ENCODE measurements around the gene PKIB.

Gene PKIB

DNA sequence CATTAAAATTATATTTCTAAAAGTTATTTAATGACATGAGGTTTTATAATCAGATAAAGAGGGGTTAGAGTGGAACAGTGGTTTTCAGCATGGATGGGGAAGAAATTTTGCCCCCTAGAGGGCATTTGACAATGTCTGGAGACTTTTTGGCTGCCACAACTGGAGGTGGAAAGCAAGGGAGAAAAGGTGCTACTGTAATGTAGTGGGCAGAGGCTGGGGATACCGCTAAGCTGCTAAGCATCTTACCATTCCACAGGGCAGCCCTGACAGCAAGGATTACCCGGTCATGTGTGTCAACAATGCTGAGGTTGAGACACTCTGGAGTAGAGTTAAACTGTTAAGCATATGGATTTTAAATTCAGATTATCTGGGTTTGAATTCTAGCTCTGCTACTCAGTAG lies 116.4 kb downstream of the PKIB start:
- DNase-seq (ENCODE audit: insufficient read length, low spot score) (no peak), FAIRE-seq (no peak)
- TF ChIP-seq POU2F2 (IDR thresholded peaks at IDR 0.05; ENCODE audit: low read depth, low read length) = no peak
- TF ChIP-seq POLR2A (IDR thresholded peaks at IDR 0.05; ENCODE audit: low read depth, low read length) = no peak
- no peak for TF ChIP-seq POLR2AphosphoS5 (IDR thresholded peaks at IDR 0.05; ENCODE audit: low read depth, low read length)
- no peak for TF ChIP-seq PAX5 (IDR thresholded peaks at IDR 0.05; ENCODE audit: insufficient read depth, low read length, severe bottlenecking)
- no peak for TF ChIP-seq SPI1 (IDR thresholded peaks at IDR 0.05; ENCODE audit: low read depth, low read length)
- no peak for TF ChIP-seq TAF1 (IDR thresholded peaks at IDR 0.05; ENCODE audit: low read depth, low read length)

DNA sequence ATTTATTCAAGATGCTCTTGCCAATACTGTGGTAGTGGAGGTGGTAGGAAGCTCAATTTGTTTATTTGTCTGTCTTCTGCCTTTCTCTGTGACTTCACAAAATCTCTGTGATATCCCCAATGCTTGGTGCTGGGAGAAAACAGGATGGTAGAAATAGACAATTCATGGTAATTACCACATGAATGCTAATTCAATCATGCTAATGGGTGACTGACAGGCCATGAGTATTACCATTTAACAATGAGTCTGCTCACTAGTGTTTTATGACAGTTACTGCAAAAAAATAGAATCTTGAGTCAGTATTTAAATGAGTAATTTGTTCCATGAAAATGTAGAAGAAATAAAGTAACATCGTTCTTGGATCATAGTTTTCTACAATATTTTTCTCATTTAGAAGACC lies 117.0 kb downstream of the PKIB start:
- DNase-seq (ENCODE audit: insufficient read length, low spot score) (no peak), FAIRE-seq (no peak)
- no peak for TF ChIP-seq SPI1 (IDR thresholded peaks at IDR 0.05; ENCODE audit: low read depth, low read length)
- TF ChIP-seq POU2F2 (IDR thresholded peaks at IDR 0.05; ENCODE audit: low read depth, low read length) = no peak
- TF ChIP-seq POLR2A (IDR thresholded peaks at IDR 0.05; ENCODE audit: low read depth, low read length) = no peak
- no peak for TF ChIP-seq POLR2AphosphoS5 (IDR thresholded peaks at IDR 0.05; ENCODE audit: low read depth, low read length)

DNA sequence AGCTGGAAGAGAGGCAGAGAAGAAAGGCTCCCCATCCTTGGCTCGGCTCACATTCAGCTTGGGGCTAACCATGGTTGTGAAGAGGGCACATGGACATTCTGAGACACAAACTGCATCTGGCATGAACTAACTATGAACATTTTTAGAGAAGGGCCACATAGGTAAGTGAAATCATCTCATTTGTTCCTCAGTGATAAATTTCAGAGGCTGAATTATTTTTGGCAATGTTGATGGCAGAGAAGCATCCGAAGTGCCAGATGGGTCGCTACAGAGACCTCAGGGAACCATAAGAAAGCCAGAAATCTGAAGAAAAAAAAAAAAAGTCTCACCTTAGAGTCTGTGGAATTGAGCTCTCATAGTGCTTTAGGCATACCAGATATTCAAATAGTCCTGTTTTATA lies 120.1 kb downstream of the PKIB start:
- DNase-seq (ENCODE audit: insufficient read length, low spot score) = no peak
- no peak for TF ChIP-seq TAF1 (IDR thresholded peaks at IDR 0.05; ENCODE audit: low read depth, low read length)
- no peak for TF ChIP-seq PAX5 (IDR thresholded peaks at IDR 0.05; ENCODE audit: insufficient read depth, low read length, severe bottlenecking)
- no peak for TF ChIP-seq POLR2AphosphoS5 (IDR thresholded peaks at IDR 0.05; ENCODE audit: low read depth, low read length)
- no peak for TF ChIP-seq SPI1 (IDR thresholded peaks at IDR 0.05; ENCODE audit: low read depth, low read length)
- TF ChIP-seq POU2F2 (IDR thresholded peaks at IDR 0.05; ENCODE audit: low read depth, low read length) = no peak
- TF ChIP-seq POLR2A (IDR thresholded peaks at IDR 0.05; ENCODE audit: low read depth, low read length) = no peak
- no peak for FAIRE-seq

DNA sequence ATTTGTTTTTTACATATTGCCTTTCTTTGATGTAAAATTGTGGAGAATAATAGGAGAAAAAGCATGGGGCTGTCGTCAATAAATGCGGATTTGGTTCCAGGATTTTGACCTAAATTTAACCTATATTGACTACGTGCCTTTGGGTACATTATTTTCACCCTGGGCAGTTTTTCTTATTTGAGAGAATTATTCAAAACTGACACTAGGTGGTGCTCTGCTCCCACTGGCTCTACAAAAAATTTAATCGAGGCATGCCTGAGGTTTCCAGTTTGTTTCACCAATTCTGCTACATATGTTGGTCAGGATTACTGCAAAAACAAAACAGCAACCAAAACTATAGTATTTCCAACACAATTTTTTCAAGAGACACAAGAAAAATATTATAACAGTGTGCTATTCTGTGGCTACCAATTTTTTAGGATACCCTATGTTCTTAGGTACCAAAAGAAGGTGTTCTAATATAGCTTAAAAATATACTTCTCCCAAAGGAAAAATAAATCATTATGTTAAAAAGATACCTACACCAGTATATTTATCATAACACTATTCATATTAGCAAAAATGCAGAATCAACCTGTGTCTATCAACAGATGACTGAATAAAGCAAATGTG lies 120.7 kb downstream of the PKIB start:
- FAIRE-seq (no peak), DNase-seq (ENCODE audit: insufficient read length, low spot score) (no peak)
- TF ChIP-seq SPI1 (IDR thresholded peaks at IDR 0.05; ENCODE audit: low read depth, low read length) = no peak
- no peak for TF ChIP-seq PAX5 (IDR thresholded peaks at IDR 0.05; ENCODE audit: insufficient read depth, low read length, severe bottlenecking)
- TF ChIP-seq TAF1 (IDR thresholded peaks at IDR 0.05; ENCODE audit: low read depth, low read length) = no peak
- no peak for TF ChIP-seq POLR2A (IDR thresholded peaks at IDR 0.05; ENCODE audit: low read depth, low read length)
- no peak for TF ChIP-seq POLR2AphosphoS5 (IDR thresholded peaks at IDR 0.05; ENCODE audit: low read depth, low read length)
- TF ChIP-seq POU2F2 (IDR thresholded peaks at IDR 0.05; ENCODE audit: low read depth, low read length) = no peak

DNA sequence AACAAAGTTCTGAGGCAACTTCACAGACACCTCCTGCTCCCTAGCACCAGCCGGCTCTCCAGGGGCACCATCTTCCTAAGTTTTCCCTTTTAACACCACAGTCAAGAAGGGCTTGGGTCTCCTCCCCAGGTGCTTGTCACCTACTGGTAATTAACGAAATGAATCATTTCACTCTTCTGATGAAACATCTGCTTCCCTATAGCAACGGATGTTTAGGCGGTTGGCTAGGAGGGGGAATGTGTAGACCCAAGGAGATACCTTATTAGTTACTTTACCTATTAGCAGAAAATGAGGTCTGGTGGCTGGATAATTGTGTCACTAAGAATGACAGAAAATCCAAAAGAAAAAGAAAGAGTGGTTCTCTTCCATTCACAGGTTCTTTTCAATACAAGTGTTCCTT lies 123.1 kb downstream of the PKIB start:
- no peak for FAIRE-seq
- no peak for TF ChIP-seq POLR2AphosphoS5 (IDR thresholded peaks at IDR 0.05; ENCODE audit: low read depth, low read length)
- no peak for TF ChIP-seq SPI1 (IDR thresholded peaks at IDR 0.05; ENCODE audit: low read depth, low read length)

DNA sequence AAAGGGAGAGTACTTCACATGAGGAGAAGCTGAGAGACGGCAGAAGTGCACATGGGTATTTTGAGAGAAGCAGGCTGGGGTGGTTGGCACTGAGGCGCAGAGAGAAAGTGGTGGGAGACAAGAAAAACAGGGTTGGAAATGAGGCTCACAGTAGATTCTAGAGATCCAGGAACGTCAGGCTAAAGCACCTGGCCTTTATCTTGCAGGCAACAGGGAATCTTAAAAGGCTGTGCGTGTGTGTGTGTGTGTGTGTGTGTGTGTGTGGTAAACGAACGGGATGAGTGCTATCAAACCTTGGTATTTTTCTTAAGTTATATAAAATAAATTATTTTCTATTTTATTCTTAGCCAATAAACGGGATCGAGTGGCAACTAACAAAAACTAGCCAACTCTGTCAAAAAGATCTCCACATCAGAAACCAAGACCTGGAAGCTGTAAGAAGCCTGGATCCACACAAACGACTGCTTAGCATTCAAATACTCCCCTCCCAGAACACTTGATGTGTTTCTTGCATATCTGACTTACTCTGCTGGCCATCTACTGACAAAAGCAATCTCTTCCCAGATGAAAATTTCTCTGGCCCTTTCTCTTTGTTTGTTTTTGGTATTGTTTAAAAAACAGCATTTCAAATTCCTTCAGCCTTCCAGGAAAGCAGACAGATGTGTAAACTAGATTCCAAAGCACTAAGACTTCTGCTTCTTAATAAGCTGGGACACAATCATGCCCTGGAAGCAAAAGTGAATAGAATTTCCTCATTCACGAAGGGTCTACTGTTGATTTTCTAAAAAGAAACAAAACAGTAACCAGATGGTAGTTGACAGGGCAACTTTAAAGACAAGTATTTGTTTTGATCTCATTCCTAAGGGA lies 124.6 kb downstream of the PKIB start:
- FAIRE-seq = no peak

More for the DNA sequence above, 123.1 kb downstream of the PKIB start:
- DNase-seq (ENCODE audit: insufficient read length, low spot score) = no peak

DNA sequence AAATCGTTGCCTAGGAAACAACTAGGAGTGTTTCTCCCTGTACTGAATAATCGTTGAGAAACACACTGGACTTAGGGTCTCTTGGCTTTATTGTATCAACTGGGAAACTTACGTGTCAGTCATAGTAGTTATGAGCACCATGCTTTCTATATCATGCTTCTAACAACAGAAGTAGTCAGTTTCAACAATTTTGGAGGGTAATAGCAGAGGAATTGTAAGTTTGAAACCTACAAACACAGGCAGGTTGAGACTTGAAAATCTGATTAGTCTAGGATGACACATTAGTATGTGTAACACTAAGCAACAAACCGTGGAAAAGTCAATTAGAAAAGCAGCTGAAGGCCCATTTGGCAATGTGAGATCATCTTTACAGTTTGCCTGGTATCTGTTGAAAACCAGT lies 125.4 kb downstream of the PKIB start:
- FAIRE-seq (no peak), DNase-seq (ENCODE audit: insufficient read length, low spot score) (no peak)
- TF ChIP-seq SPI1 (IDR thresholded peaks at IDR 0.05; ENCODE audit: low read depth, low read length) (no peak), POLR2AphosphoS5 (IDR thresholded peaks at IDR 0.05; ENCODE audit: low read depth, low read length) (no peak), TAF1 (IDR thresholded peaks at IDR 0.05; ENCODE audit: low read depth, low read length) (no peak), POU2F2 (IDR thresholded peaks at IDR 0.05; ENCODE audit: low read depth, low read length) (no peak)

More for the DNA sequence above, 124.6 kb downstream of the PKIB start:
- no peak for DNase-seq (ENCODE audit: insufficient read length, low spot score)
- TF ChIP-seq POLR2AphosphoS5 (IDR thresholded peaks at IDR 0.05; ENCODE audit: low read depth, low read length) (no peak), PAX5 (IDR thresholded peaks at IDR 0.05; ENCODE audit: insufficient read depth, low read length, severe bottlenecking) (no peak), POLR2A (IDR thresholded peaks at IDR 0.05; ENCODE audit: low read depth, low read length) (no peak), TAF1 (IDR thresholded peaks at IDR 0.05; ENCODE audit: low read depth, low read length) (no peak), SPI1 (IDR thresholded peaks at IDR 0.05; ENCODE audit: low read depth, low read length) (no peak)

DNA sequence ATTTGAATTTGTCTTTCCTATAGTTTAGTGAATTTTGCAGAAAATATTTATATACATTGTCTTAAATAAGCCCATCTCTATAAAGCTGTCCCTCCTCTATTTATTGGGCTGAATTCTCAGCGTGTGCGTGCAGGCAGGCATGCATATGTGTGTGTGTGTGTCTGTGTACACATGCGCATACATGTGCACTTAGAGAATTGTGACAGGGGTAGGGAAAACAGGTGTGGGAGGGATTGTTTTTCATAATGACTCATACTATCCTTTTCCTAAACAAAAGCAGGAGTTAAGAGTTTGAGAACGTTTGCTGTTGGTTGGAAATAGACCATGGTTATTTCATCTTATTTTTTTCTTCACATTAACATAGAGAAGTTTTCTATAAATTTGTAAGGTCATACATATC lies 126.0 kb downstream of the PKIB start:
- FAIRE-seq (no peak), DNase-seq (ENCODE audit: insufficient read length, low spot score) (no peak)
- no peak for TF ChIP-seq SPI1 (IDR thresholded peaks at IDR 0.05; ENCODE audit: low read depth, low read length)

DNA sequence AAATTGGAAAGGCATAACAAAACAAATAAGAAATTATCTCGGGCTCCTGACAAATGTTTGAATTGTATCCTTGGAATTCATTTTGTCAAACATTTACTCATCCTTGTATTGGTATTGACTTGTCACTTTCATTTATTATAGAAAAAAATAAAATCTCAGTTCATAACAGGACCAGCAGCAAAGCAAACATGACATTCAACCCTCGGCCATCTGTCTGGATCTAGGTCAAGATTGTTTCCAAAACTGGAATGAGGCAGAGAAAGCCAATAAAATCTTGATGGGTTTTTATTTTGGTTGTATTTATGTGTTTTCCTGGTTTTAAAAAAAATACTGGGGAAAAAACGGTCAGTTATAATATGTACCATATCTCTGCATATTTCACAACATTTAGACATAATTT lies 126.4 kb downstream of the PKIB start:
- TF ChIP-seq POLR2A (IDR thresholded peaks at IDR 0.05; ENCODE audit: low read depth, low read length) (no peak), POU2F2 (IDR thresholded peaks at IDR 0.05; ENCODE audit: low read depth, low read length) (no peak), POLR2AphosphoS5 (IDR thresholded peaks at IDR 0.05; ENCODE audit: low read depth, low read length) (no peak), SPI1 (IDR thresholded peaks at IDR 0.05; ENCODE audit: low read depth, low read length) (no peak)
- DNase-seq (ENCODE audit: insufficient read length, low spot score) (no peak), FAIRE-seq (no peak)

DNA sequence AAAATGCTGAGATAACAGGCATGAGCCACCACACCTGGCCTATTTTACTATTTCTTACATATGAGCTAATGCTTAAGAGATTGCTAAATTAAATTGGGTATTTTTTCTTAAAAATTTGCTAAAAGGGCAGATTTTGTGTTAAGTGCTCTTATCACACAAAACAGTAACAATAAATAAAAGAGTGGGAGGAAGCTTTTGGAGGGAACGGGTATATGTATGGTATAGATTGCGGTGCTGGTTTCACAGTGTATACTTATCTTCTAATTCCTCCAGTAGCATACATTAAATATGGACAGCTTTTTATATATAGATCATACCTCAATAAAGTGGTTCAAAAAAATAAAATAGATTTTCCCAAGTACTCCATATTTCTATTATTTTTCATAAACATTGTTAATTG lies 129.9 kb downstream of the PKIB start:
- DNase-seq (ENCODE audit: insufficient read length, low spot score) (no peak), FAIRE-seq (no peak)
- TF ChIP-seq PAX5 (IDR thresholded peaks at IDR 0.05; ENCODE audit: insufficient read depth, low read length, severe bottlenecking) = no peak

Measured in GM12891 (cell line).